Astrocyte of the spinal cord (primary cell): ENCODE results near the gene ZCCHC2.

Source experiments
- DNase-seq: peaks from one replicate; pipeline ENCODE4 v3.0.0; 2011; ENCODE audit warnings: low read depth, low spot score
- H3K4me3 ChIP-seq: 2 replicates; pipeline ENCODE4 v1.5.1; 2011; ENCODE audit warnings: low read depth, mild to moderate bottlenecking, low read length, moderate library complexity
- CTCF ChIP-seq: IDR thresholded peaks from 2 replicates; pipeline ENCODE4 v1.5.1; 2012; ENCODE audit warnings: low read depth, mild to moderate bottlenecking, low read length, inconsistent platforms
- in situ Hi-C: cut with HindIII; loops from 2 replicates; pipeline ENCODE4 v1.10.0; 2017; ENCODE audit warnings: low sequenced_read_pairs

ZCCHC2 gene

GRCh38 chr18:62577765-62578164 lies 54.9 kb downstream of the ZCCHC2 start:
- no peak overlapping the region for H3K4me3 ChIP-seq
- no peak for TF ChIP-seq CTCF
- in situ Hi-C loops = no loop called here
- DNase-seq = no peak

DNA sequence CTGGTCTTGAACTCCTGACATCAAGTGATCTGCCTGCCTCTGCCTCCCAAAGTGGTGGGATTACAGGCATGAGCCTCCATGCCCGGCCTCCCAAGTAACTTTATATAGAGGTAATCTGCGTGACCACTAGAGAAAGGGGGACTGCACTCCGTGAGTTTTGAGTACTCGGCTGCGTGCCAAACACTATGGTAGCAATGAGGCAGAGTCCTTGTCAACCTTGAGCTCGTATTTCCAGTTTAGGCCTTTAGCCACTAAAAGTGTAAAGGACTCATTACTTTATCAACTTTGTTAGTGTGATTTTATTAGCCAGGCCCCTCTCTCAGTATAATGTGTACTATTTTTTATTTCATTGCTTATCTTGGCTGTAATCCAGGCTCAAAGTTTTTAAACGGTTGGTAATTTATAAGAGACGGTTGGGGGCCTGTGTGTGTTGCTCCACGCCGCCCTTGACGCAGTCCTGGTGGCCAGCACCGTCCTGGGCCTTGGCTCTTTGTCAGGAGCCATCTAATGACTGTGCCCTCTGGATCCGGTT lies 56.2 kb downstream of the ZCCHC2 start:
- in situ Hi-C loops = no loop called here
- peak; percentile 10 for DNase-seq
- no peak for TF ChIP-seq CTCF
- no peak overlapping the region for H3K4me3 ChIP-seq

DNA sequence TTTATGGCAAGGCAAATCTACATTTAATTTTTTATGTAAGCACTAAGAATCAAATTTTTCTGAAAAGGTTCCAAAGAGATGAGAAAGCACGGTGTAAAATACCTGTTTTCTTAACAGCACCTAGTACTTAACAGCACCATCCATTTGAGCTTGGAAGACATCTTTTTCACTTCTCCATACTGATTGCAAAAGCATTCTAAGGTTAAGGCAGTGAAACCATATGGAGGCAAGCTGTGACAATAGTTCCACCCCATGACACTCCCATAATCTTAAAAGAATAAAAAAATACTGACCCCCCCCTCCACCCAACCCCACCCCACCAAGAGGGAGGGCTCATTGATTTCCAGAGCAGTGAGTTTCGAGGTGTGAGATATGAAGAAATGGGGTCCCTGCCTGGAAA lies 60.6 kb downstream of the ZCCHC2 start:
- in situ Hi-C loops = no loop called here
- no peak for TF ChIP-seq CTCF
- H3K4me3 ChIP-seq = no peak overlapping the region
- no peak for DNase-seq

- in situ Hi-C loops = no loop called here
- peak; percentile 86 for DNase-seq
- no peak overlapping the region for H3K4me3 ChIP-seq
- TF ChIP-seq CTCF = peak; percentile 98
Measured at GRCh38 chr18:62584241-62585120, 61.7 kb downstream of the ZCCHC2 start.

- in situ Hi-C loops = no loop called here
- H3K4me3 ChIP-seq = no peak overlapping the region
- DNase-seq = no peak
- TF ChIP-seq CTCF = no peak
Measured at GRCh38 chr18:62585274-62586150, 62.7 kb downstream of the ZCCHC2 start.

DNA sequence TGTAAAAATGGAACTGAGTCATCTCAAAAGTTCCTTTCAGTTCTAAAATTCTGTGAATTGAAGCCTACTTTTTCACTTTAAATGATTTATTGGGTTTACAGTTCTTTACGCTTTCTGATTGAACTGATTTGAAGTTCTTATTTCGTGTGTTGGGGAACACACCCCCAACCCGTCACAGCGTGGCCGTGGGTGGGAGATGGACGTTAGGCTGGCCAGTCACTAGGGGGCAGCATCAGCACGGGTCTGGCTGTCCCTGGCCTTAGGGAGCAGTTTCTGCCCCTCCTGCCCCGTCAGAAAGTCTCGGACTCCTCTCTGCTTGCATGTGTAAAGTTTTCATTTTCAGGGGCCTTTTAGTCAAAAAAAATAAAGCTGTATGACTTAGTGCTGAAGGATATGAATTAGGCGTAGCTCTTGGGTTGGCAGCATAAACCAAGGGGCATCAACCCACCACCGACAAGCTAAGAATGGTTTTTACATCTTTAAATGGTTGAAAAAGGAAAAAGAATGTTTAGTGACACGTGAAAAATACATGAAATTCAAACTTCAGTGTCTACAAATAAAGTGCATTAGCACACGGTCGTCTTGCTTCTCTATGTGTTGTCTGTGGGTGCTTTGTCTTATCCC lies 63.4 kb downstream of the ZCCHC2 start:
- peak; percentile 97 for TF ChIP-seq CTCF
- in situ Hi-C loops = no loop called here
- H3K4me3 ChIP-seq = no peak overlapping the region
- DNase-seq = peak; percentile 71
